ENCODE measurements around the gene SPEM3.

Gene SPEM3

DNA sequence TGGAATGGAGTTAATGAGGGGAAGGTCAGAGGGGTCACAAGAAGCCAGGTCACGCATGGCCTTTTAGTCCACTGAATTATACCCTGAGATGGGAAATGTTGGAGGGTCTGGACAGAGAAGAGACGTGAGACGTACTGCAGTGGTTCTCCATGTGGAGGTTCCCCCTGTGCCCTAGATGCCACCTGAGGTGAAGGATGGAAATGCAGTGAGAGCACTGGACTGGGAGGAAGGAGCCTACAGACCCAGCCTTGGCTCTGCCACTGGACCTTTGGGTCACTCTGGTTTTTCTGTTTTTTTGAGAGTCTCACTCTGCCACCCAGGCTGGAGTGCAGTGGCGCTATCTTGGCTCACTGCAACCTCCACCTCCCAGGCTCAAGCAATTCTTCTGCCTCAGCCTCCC, 32.5 kb upstream of the SPEM3 start:
- H2BK120ac ChIP-seq (ENCODE audit: low read depth, low read length) = no peak overlapping the region
- no peak overlapping the region for H3K4me3 ChIP-seq (ENCODE audit: insufficient read depth in 1 of 2, low read depth in 1 of 2, low read length in 2 of 2)
- H3K9me3 ChIP-seq (ENCODE audit: control insufficient read depth, low read length) = no peaks in the 10 kb centered on the region
- H3K27ac ChIP-seq (ENCODE audit: low read length, poor library complexity, severe bottlenecking) = no peak overlapping the region
- H4K8ac ChIP-seq (ENCODE audit: low read length) = peak overlapping the region; percentile 63
- H3K4me1 ChIP-seq (ENCODE audit: control insufficient read depth, insufficient read depth, low read depth, low read length) = peaks cover 22% of the 10 kb centered on the region
- no peak overlapping the region for H2BK5ac ChIP-seq (ENCODE audit: low read depth, low read length, poor library complexity, severe bottlenecking)
- no peak overlapping the region for H2BK12ac ChIP-seq (ENCODE audit: low read length in 2 of 2)
- H3K4ac ChIP-seq (ENCODE audit: low read depth in 1 of 2, low read length in 2 of 2) = no peak overlapping the region
- peak overlapping the region; percentile 76 for H2AK5ac ChIP-seq (ENCODE audit: low read length, severe bottlenecking)
- no peaks in the 10 kb centered on the region for H3K27me3 ChIP-seq (ENCODE audit: control insufficient read depth in 1 of 2, insufficient read depth in 1 of 2, low read length in 2 of 2)
- no peak for DNase-seq
- 89% methylated on average over 4 of the region's 4 CpGs for WGBS
- H3K14ac ChIP-seq (ENCODE audit: low read length in 2 of 2) = no peak overlapping the region
- peaks cover 13% of the 10 kb centered on the region for H3K79me1 ChIP-seq (replicated peaks; ENCODE audit: low read length, poor library complexity, severe bottlenecking)
- H3K9ac ChIP-seq (ENCODE audit: low read length) = no peak overlapping the region
- no peak overlapping the region for H2AFZ ChIP-seq (ENCODE audit: low read depth, low read length)
- H3K18ac ChIP-seq (ENCODE audit: low read depth in 1 of 2, low read length in 2 of 2) = no peak overlapping the region
- no peak overlapping the region for H2BK15ac ChIP-seq (ENCODE audit: low read depth, poor library complexity, severe bottlenecking)
- no peak overlapping the region for H3K23ac ChIP-seq (ENCODE audit: low read length in 2 of 2)
- no peak overlapping the region for H4K91ac ChIP-seq (ENCODE audit: low read length)
- peaks cover 17 to 18% of the 10 kb centered on the region in 2 experiments for H3K36me3 ChIP-seq (ENCODE audit: control insufficient read depth in 1 of 2, insufficient read depth in 2 of 2, low read depth in 1 of 2, low read length in 2 of 2)
- H3K4me2 ChIP-seq (ENCODE audit: low read length, poor library complexity, severe bottlenecking) = no peak overlapping the region

DNA sequence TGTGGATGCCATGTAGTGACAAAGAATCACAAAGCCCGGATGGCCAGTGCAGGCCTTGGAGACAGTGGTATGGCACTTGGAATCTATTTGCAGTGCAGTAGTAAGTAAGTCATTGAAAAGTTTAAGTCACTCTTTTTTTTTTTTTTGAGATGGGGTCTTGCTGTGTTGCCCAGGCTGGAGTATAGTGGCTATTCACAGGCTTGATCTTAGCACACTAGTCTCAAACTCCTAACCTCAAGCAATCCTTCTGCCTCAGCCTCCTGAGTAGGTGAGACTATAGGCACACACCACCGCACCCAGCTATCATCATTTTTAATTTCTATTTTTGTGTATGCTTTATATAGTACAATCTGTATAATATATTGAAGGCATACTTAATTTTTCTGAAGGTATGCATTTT, 30.0 kb upstream of the SPEM3 start:
- Histone ChIP-seq H3K79me1 (replicated peaks; ENCODE audit: low read length, poor library complexity, severe bottlenecking) (peaks cover 4% of the 10 kb centered on the region), H2AFZ (ENCODE audit: low read depth, low read length) (no peak overlapping the region), H2BK5ac (ENCODE audit: low read depth, low read length, poor library complexity, severe bottlenecking) (no peak overlapping the region), H3K4me3 (ENCODE audit: insufficient read depth in 1 of 2, low read depth in 1 of 2, low read length in 2 of 2) (no peak overlapping the region), H2BK15ac (ENCODE audit: low read depth, poor library complexity, severe bottlenecking) (no peak overlapping the region), H2BK12ac (ENCODE audit: low read length in 2 of 2) (no peak overlapping the region), H3K36me3 (ENCODE audit: control insufficient read depth in 1 of 2, insufficient read depth in 2 of 2, low read depth in 1 of 2, low read length in 2 of 2) (no peaks in the 10 kb centered on the region), H3K27ac (ENCODE audit: low read length, poor library complexity, severe bottlenecking) (no peak overlapping the region), H3K14ac (ENCODE audit: low read length in 2 of 2) (no peak overlapping the region), H4K91ac (ENCODE audit: low read length) (no peak overlapping the region), H2AK5ac (ENCODE audit: low read length, severe bottlenecking) (no peak overlapping the region), H3K4me1 (ENCODE audit: control insufficient read depth, insufficient read depth, low read depth, low read length) (peaks cover 17% of the 10 kb centered on the region), H3K18ac (ENCODE audit: low read depth in 1 of 2, low read length in 2 of 2) (no peak overlapping the region), H2BK120ac (ENCODE audit: low read depth, low read length) (no peak overlapping the region), H4K8ac (ENCODE audit: low read length) (no peak overlapping the region), H3K23ac (ENCODE audit: low read length in 2 of 2) (no peak overlapping the region), H3K4ac (ENCODE audit: low read depth in 1 of 2, low read length in 2 of 2) (no peak overlapping the region), H3K4me2 (ENCODE audit: low read length, poor library complexity, severe bottlenecking) (no peak overlapping the region), H3K9me3 (ENCODE audit: control insufficient read depth, low read length) (no peaks in the 10 kb centered on the region), H3K9ac (ENCODE audit: low read length) (no peak overlapping the region), H3K27me3 (ENCODE audit: control insufficient read depth in 1 of 2, insufficient read depth in 1 of 2, low read length in 2 of 2) (no peaks in the 10 kb centered on the region)
- DNase-seq = no peak
- WGBS = 83% methylated on average over 1 of the region's 2 CpGs

DNA sequence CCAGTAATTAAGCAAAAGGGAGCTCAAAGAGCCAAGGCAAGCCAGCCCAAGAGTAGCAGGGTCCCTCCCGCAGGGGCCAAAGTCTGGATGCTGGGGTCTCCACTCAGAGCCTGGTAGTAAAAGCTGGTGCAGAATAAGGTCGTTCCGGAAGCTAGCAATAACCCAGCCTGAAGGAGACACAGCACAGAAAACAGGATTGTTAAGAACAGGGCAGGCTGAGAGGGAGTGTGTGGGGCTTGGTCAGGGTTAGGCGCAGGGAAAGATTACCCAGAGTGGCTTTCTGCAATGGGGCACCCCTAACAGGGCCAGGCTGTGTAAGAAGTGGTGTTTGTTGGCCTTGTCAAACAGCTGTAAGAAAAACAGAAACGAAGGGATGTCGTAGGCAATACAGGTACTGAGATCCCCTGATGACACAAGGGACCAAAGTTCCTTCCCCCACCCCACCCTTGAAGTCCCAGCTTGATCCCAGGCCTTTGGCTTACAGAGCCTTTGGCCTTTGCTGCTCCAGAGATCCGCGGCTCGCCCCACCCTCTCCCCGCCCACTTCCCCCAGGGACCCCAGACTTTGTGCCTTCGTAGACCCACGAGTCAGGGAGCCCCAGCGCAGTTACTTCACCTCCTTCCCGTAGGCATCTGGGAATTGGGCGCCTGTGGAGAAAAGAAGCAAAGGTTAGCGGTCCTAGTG, 25.5 kb upstream of the SPEM3 start:
- WGBS = 22% methylated on average over 13 of the region's 16 CpGs
- no peaks in the 10 kb centered on the region for H3K9me3 ChIP-seq (ENCODE audit: control insufficient read depth, low read length)
- peaks cover 0 to 2% of the 10 kb centered on the region in 2 experiments for H3K36me3 ChIP-seq (ENCODE audit: control insufficient read depth in 1 of 2, insufficient read depth in 2 of 2, low read depth in 1 of 2, low read length in 2 of 2)
- peak overlapping the region; percentile 27 for H4K91ac ChIP-seq (ENCODE audit: low read length)
- H3K4me1 ChIP-seq (ENCODE audit: control insufficient read depth, insufficient read depth, low read depth, low read length) = peaks cover 20% of the 10 kb centered on the region
- H3K4ac ChIP-seq (ENCODE audit: low read depth in 1 of 2, low read length in 2 of 2) = peak overlapping the region in 1 of 2 experiments; percentile 73
- peak overlapping the region; percentile 80 to 87 for H3K4me3 ChIP-seq (ENCODE audit: insufficient read depth in 1 of 2, low read depth in 1 of 2, low read length in 2 of 2)
- peak overlapping the region in 1 of 2 experiments; percentile 83 for H2BK12ac ChIP-seq (ENCODE audit: low read length in 2 of 2)
- no peak overlapping the region for H3K14ac ChIP-seq (ENCODE audit: low read length in 2 of 2)
- peak overlapping the region in 1 of 2 experiments; percentile 97 for H3K23ac ChIP-seq (ENCODE audit: low read length in 2 of 2)
- H3K4me2 ChIP-seq (ENCODE audit: low read length, poor library complexity, severe bottlenecking) = peak overlapping the region; percentile 84
- peak overlapping the region; percentile 44 for H2AFZ ChIP-seq (ENCODE audit: low read depth, low read length)
- H3K27ac ChIP-seq (ENCODE audit: low read length, poor library complexity, severe bottlenecking) = peak overlapping the region; percentile 97
- DNase-seq = no peak
- H2AK5ac ChIP-seq (ENCODE audit: low read length, severe bottlenecking) = peak overlapping the region; percentile 31
- peak overlapping the region; percentile 91 for H3K9ac ChIP-seq (ENCODE audit: low read length)
- peak overlapping the region; percentile 49 to 84 for H3K18ac ChIP-seq (ENCODE audit: low read depth in 1 of 2, low read length in 2 of 2)
- peak overlapping the region; percentile 54 for H2BK120ac ChIP-seq (ENCODE audit: low read depth, low read length)
- H3K79me1 ChIP-seq (replicated peaks; ENCODE audit: low read length, poor library complexity, severe bottlenecking) = peaks cover 13% of the 10 kb centered on the region
- H2BK15ac ChIP-seq (ENCODE audit: low read depth, poor library complexity, severe bottlenecking) = peak overlapping the region; percentile 16
- H3K27me3 ChIP-seq (ENCODE audit: control insufficient read depth in 1 of 2, insufficient read depth in 1 of 2, low read length in 2 of 2) = no peaks in the 10 kb centered on the region
- H2BK5ac ChIP-seq (ENCODE audit: low read depth, low read length, poor library complexity, severe bottlenecking) = no peak overlapping the region
- peak overlapping the region; percentile 57 for H4K8ac ChIP-seq (ENCODE audit: low read length)

DNA sequence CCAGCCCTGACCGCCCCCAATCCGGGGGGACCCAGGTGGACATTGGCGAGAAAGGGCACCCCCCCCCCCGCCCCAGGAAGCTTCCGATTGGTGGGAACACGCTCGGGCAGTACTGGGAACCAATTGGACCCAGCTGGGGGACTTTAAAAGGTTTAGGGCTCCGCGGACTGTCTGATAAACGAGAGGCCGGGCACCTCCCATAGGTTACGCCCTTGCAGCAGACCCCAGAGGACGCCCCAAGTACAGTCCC, 25.0 kb upstream of the SPEM3 start:
- H4K91ac ChIP-seq (ENCODE audit: low read length) = peak overlapping the region; percentile 65
- DNase-seq = no peak
- H3K23ac ChIP-seq (ENCODE audit: low read length in 2 of 2) = no peak overlapping the region
- no peak overlapping the region for H2AK5ac ChIP-seq (ENCODE audit: low read length, severe bottlenecking)
- H2BK15ac ChIP-seq (ENCODE audit: low read depth, poor library complexity, severe bottlenecking) = peak overlapping the region; percentile 80
- peak overlapping the region; percentile 54 for H2BK120ac ChIP-seq (ENCODE audit: low read depth, low read length)
- H2BK12ac ChIP-seq (ENCODE audit: low read length in 2 of 2) = peak overlapping the region in 1 of 2 experiments; percentile 48
- H3K9ac ChIP-seq (ENCODE audit: low read length) = peak overlapping the region; percentile 91
- peak overlapping the region; percentile 99 for H4K8ac ChIP-seq (ENCODE audit: low read length)
- peak overlapping the region; percentile 80 to 87 for H3K4me3 ChIP-seq (ENCODE audit: insufficient read depth in 1 of 2, low read depth in 1 of 2, low read length in 2 of 2)
- 0% methylated on average over 9 of the region's 13 CpGs for WGBS
- H3K14ac ChIP-seq (ENCODE audit: low read length in 2 of 2) = peak overlapping the region in 1 of 2 experiments; percentile 81
- H3K27ac ChIP-seq (ENCODE audit: low read length, poor library complexity, severe bottlenecking) = peak overlapping the region; percentile 97
- peak overlapping the region; percentile 84 for H3K4me2 ChIP-seq (ENCODE audit: low read length, poor library complexity, severe bottlenecking)
- H3K9me3 ChIP-seq (ENCODE audit: control insufficient read depth, low read length) = no peaks in the 10 kb centered on the region
- H3K36me3 ChIP-seq (ENCODE audit: control insufficient read depth in 1 of 2, insufficient read depth in 2 of 2, low read depth in 1 of 2, low read length in 2 of 2) = peaks cover 2 to 6% of the 10 kb centered on the region in 2 experiments
- H3K27me3 ChIP-seq (ENCODE audit: control insufficient read depth in 1 of 2, insufficient read depth in 1 of 2, low read length in 2 of 2) = no peaks in the 10 kb centered on the region
- H2BK5ac ChIP-seq (ENCODE audit: low read depth, low read length, poor library complexity, severe bottlenecking) = peak overlapping the region; percentile 82
- H3K4ac ChIP-seq (ENCODE audit: low read depth in 1 of 2, low read length in 2 of 2) = peak overlapping the region in 1 of 2 experiments; percentile 76
- peaks cover 20% of the 10 kb centered on the region for H3K4me1 ChIP-seq (ENCODE audit: control insufficient read depth, insufficient read depth, low read depth, low read length)
- peaks cover 13% of the 10 kb centered on the region for H3K79me1 ChIP-seq (replicated peaks; ENCODE audit: low read length, poor library complexity, severe bottlenecking)
- peak overlapping the region; percentile 95 to 96 for H3K18ac ChIP-seq (ENCODE audit: low read depth in 1 of 2, low read length in 2 of 2)
- peak overlapping the region; percentile 84 for H2AFZ ChIP-seq (ENCODE audit: low read depth, low read length)

Data from mesenchymal stem cell (in vitro differentiated cells and primary cell).